Karpas-422 (cell line): ENCODE measurements around the gene WWOX. TPM values are rescaled to one million over a fixed set of nuclear protein-coding genes. Genes with fewer than 3 reads are reported as not detected.

ENCODE experiments used
- DNase-seq: peaks from one replicate; pipeline ENCODE4 v3.0.0-alpha.2; 2015
- H2AFZ ChIP-seq: fragments of 200-600 bp; sonication (generic); 2 replicates; pipeline ENCODE4 v1.6.1; 2014; ENCODE audit warnings: antibody characterized with exemption, low read length, mixed read lengths
- H3K27ac ChIP-seq: fragments of 200-600 bp; sonication (generic); 2 replicates; pipeline ENCODE4 v1.5.1; 2014; ENCODE audit warnings: mild to moderate bottlenecking, low read length, moderate library complexity
- H3K27me3 ChIP-seq: fragments of 200-600 bp; sonication (generic); 2 replicates; pipeline ENCODE4 v1.6.1; 2014; ENCODE audit warnings: low read length, mixed read lengths
- H3K36me3 ChIP-seq: fragments of 200-600 bp; sonication (generic); 2 replicates; pipeline ENCODE4 v1.6.1; 2014; ENCODE audit warnings: low read length, mixed read lengths; ENCODE audit not compliant: insufficient read depth
- H3K4me1 ChIP-seq: fragments of 200-600 bp; sonication (generic); 2 replicates; pipeline ENCODE4 v1.6.1; 2014; ENCODE audit warnings: mild to moderate bottlenecking, low read length, mixed read lengths
- H3K4me2 ChIP-seq: fragments of 200-600 bp; sonication (generic); 2 replicates; pipeline ENCODE4 v1.6.1; 2014; ENCODE audit warnings: low read length, low read depth, mild to moderate bottlenecking; ENCODE audit not compliant: poor library complexity, severe bottlenecking
- H3K4me3 ChIP-seq: fragments of 200-600 bp; sonication (generic); 2 replicates; pipeline ENCODE4 v1.5.1; 2014; ENCODE audit warnings: mild to moderate bottlenecking, antibody characterized with exemption, low read length, mixed read lengths
- H3K79me2 ChIP-seq: fragments of 200-600 bp; sonication (generic); 2 replicates; pipeline ENCODE4 v1.6.1; 2014; ENCODE audit warnings: mild to moderate bottlenecking, low read length, mixed read lengths
- H3K9ac ChIP-seq: fragments of 200-600 bp; sonication (generic); 2 replicates; pipeline ENCODE4 v1.6.0; 2014; ENCODE audit warnings: low read length
- H3K9me2 ChIP-seq: fragments of 200-600 bp; sonication (generic), shearing (Covaris generic); replicated peaks from 2 replicates; pipeline ENCODE4 v1.6.0; 2014; ENCODE audit warnings: mild to moderate bottlenecking, low read length, moderate library complexity; ENCODE audit not compliant: insufficient read depth
- H3K9me3 ChIP-seq: fragments of 300-700, 200-600 bp; sonication (generic); 2 replicates; pipeline ENCODE4 v1.6.1; 2014; ENCODE audit warnings: low read length, mixed read lengths
- H4K20me1 ChIP-seq: fragments of 200-600 bp; sonication (generic); 2 replicates; pipeline ENCODE4 v1.6.1; 2014; ENCODE audit warnings: mild to moderate bottlenecking, antibody characterized with exemption, low read length, low read depth; ENCODE audit not compliant: insufficient read depth
- total RNA-seq: library from RNA; depleted of rRNA; stranded (reverse); fragments of >200 nt; shearing (Covaris generic); gene quantifications from 2 replicates; pipeline ENCODE4 v1.2.3, GENCODE V29; 2014; ENCODE audit warnings: low replicate concordance

WWOX gene
- total RNA-seq, 1 experiment from 2014 or later: 66.2 TPM

- Histone ChIP-seq H4K20me1 (no peaks in the 10 kb centered on the region), H3K9me2 (no peaks in the 10 kb centered on the region), H3K9ac (no peak overlapping the region), H3K27me3 (no peaks in the 10 kb centered on the region), H3K4me3 (no peak overlapping the region), H3K36me3 (no peaks in the 10 kb centered on the region), H2AFZ (no peak overlapping the region), H3K9me3 (no peaks in the 10 kb centered on the region), H3K4me1 (peaks cover 9% of the 10 kb centered on the region), H3K27ac (no peak overlapping the region), H3K79me2 (no peaks in the 10 kb centered on the region), H3K4me2 (no peak overlapping the region)
- DNase-seq: no peak
Observed at GRCh38 chr16:78127130-78127529, 27.7 kb downstream of the WWOX start.

DNA sequence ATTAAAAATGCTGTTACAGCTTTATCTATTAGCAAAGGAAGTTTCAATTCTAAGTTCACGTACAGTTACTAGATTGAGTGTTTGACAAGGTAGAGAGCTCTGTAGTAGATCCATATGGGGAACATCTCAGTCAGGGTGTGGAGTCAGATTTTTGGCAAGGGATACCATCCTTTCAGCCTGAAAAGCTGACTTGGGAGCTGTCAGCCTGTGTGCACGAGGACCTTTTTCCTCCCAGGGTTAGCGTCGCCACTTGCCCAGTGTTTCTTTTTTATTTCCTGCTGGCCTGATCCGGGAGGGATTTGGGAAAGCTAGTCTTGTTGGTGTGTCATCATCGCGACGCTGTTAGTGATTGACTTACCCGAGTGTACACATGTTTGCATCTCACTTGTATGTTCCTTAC lies 29.5 kb downstream of the WWOX start:
- Histone ChIP-seq H3K9me2 (no peaks in the 10 kb centered on the region), H2AFZ (no peak overlapping the region), H3K9me3 (no peaks in the 10 kb centered on the region), H3K4me3 (no peak overlapping the region), H4K20me1 (no peaks in the 10 kb centered on the region), H3K9ac (no peak overlapping the region), H3K79me2 (no peaks in the 10 kb centered on the region), H3K36me3 (no peaks in the 10 kb centered on the region), H3K4me2 (no peak overlapping the region), H3K27ac (no peak overlapping the region), H3K4me1 (peaks cover 5% of the 10 kb centered on the region; the same call in 1 of the 2 replicates), H3K27me3 (no peaks in the 10 kb centered on the region)
- no peak for DNase-seq

DNA sequence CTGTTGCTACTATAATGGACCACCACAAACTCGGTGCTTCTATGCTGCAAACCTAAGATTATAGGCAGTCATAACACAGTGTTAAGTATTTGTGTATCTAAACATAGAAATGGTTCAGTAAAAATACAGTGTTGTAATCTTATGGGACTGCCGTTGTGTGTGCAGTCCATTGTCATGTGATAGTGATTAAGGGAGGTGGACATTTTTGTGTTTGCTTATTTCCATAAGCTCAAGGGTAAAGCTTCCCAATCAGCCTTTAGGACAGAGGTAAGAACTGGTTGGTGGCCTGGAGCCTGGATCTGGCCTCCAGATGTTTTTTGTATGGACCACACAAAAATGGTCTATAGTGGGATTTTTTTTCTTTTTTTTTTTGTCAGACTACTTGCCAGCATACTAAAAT lies 29.9 kb downstream of the WWOX start:
- H3K4me1 ChIP-seq: peaks cover 5% of the 10 kb centered on the region; the same call in 1 of the 2 replicates
- H3K4me3 ChIP-seq: no peak overlapping the region
- H2AFZ ChIP-seq: no peak overlapping the region
- H3K9me3 ChIP-seq: no peaks in the 10 kb centered on the region
- no peaks in the 10 kb centered on the region for H3K9me2 ChIP-seq
- no peak overlapping the region for H3K4me2 ChIP-seq
- no peaks in the 10 kb centered on the region for H3K36me3 ChIP-seq
- H3K27me3 ChIP-seq: no peaks in the 10 kb centered on the region
- no peak overlapping the region for H3K27ac ChIP-seq
- DNase-seq: no peak
- no peaks in the 10 kb centered on the region for H4K20me1 ChIP-seq
- no peaks in the 10 kb centered on the region for H3K79me2 ChIP-seq
- no peak overlapping the region for H3K9ac ChIP-seq

DNA sequence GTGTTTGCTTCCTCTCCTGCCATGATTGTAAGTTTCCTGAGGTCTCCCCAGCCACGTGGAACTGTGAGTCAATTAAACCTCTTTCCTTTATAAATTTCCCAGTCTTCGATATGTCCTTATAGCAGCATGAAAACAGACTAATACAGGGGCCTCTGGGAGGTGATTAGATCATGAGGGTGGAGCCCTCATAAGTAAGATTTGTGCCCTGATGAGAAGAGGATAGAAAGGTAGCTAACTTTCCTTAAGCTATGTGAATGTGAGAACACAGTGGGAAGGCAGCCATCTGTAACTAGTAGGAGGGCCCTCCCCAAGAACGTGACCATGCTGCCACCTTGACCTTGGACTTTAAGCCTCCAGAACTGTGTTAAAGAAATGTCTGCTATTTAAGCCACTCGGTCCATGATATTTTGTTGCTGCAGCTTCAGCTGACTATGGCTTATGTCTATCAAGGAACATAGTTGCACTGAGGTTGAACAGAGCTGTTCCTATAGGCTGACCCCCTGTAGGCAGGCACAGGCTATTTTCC lies 30.7 kb downstream of the WWOX start:
- H3K79me2 ChIP-seq: no peaks in the 10 kb centered on the region
- H3K4me3 ChIP-seq: no peak overlapping the region
- no peaks in the 10 kb centered on the region for H3K9me3 ChIP-seq
- H3K4me1 ChIP-seq: peaks cover 5% of the 10 kb centered on the region; the same call in 1 of the 2 replicates
- H2AFZ ChIP-seq: no peak overlapping the region
- H4K20me1 ChIP-seq: no peaks in the 10 kb centered on the region
- H3K27ac ChIP-seq: no peak overlapping the region
- no peaks in the 10 kb centered on the region for H3K9me2 ChIP-seq
- no peak overlapping the region for H3K4me2 ChIP-seq
- H3K27me3 ChIP-seq: no peaks in the 10 kb centered on the region
- no peak overlapping the region for H3K9ac ChIP-seq
- no peak for DNase-seq
- no peaks in the 10 kb centered on the region for H3K36me3 ChIP-seq

- Histone ChIP-seq H3K79me2 (no peaks in the 10 kb centered on the region), H3K4me2 (no peak overlapping the region), H3K36me3 (no peaks in the 10 kb centered on the region), H4K20me1 (no peaks in the 10 kb centered on the region), H3K4me3 (no peak overlapping the region), H3K9ac (no peak overlapping the region), H3K9me3 (no peaks in the 10 kb centered on the region), H3K9me2 (no peaks in the 10 kb centered on the region), H3K27ac (no peak overlapping the region), H3K27me3 (no peaks in the 10 kb centered on the region), H3K4me1 (peaks cover 5% of the 10 kb centered on the region; the same call in 1 of the 2 replicates), H2AFZ (no peak overlapping the region)
- no peak for DNase-seq
Observed at GRCh38 chr16:78130950-78131349, 31.5 kb downstream of the WWOX start.

DNA sequence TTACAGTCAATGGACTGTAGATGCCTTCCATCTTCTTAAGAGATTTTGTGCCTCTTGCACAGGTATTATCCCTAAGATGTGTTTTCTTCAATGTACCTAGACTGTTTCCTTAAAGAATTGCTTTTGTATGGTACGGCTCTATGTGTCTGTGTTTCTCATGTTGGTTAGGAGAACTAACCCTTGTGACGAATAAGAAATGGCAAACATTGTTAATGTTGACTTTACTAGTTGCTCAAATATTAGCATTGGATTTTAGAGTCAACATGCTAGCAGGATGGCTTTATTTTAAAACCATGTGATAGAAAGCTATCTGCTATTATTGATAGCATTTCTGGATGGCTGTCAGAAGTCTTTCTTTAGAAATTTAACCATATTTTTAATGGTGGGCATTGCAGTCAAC lies 34.5 kb downstream of the WWOX start:
- Histone ChIP-seq H3K36me3 (no peaks in the 10 kb centered on the region), H2AFZ (no peak overlapping the region), H4K20me1 (no peaks in the 10 kb centered on the region), H3K27me3 (no peaks in the 10 kb centered on the region), H3K9ac (no peak overlapping the region), H3K4me1 (no peaks in the 10 kb centered on the region), H3K4me3 (no peak overlapping the region), H3K27ac (no peak overlapping the region), H3K9me3 (no peaks in the 10 kb centered on the region), H3K79me2 (no peaks in the 10 kb centered on the region), H3K4me2 (no peak overlapping the region), H3K9me2 (no peaks in the 10 kb centered on the region)
- no peak for DNase-seq

GRCh38 chr16:78134944-78135619 lies 35.6 kb downstream of the WWOX start:
- H3K4me2 ChIP-seq: no peak overlapping the region
- H3K9ac ChIP-seq: no peak overlapping the region
- DNase-seq: no peak
- no peaks in the 10 kb centered on the region for H4K20me1 ChIP-seq
- no peaks in the 10 kb centered on the region for H3K4me1 ChIP-seq
- no peak overlapping the region for H2AFZ ChIP-seq
- H3K27ac ChIP-seq: no peak overlapping the region
- H3K79me2 ChIP-seq: no peaks in the 10 kb centered on the region
- no peaks in the 10 kb centered on the region for H3K9me3 ChIP-seq
- H3K27me3 ChIP-seq: no peaks in the 10 kb centered on the region
- no peak overlapping the region for H3K4me3 ChIP-seq
- H3K36me3 ChIP-seq: no peaks in the 10 kb centered on the region
- no peaks in the 10 kb centered on the region for H3K9me2 ChIP-seq

GRCh38 chr16:78137179-78137578 lies 37.7 kb downstream of the WWOX start:
- Histone ChIP-seq H3K79me2 (no peaks in the 10 kb centered on the region), H3K9ac (no peak overlapping the region), H3K4me1 (no peaks in the 10 kb centered on the region), H3K27me3 (no peaks in the 10 kb centered on the region), H3K9me3 (no peaks in the 10 kb centered on the region), H3K9me2 (no peaks in the 10 kb centered on the region), H3K4me2 (no peak overlapping the region), H4K20me1 (no peaks in the 10 kb centered on the region), H2AFZ (no peak overlapping the region), H3K27ac (no peak overlapping the region), H3K36me3 (no peaks in the 10 kb centered on the region), H3K4me3 (no peak overlapping the region)
- no peak for DNase-seq
